Endothelial cell of umbilical vein (primary cell): Measurements from ENCODE around the gene ENKUR.
"Not testable (repeated sequence)": the region's sequence is repeated elsewhere in the genome, so short reads cannot be mapped to it uniquely, and the experiment has no call there.

Experiments
- CTCF ChIP-seq, 2 donors: IDR thresholded peaks; 1 replicate in 1 of 2; 2 replicates in 1 of 2; pipeline ENCODE4 v1.5.1; 2011; ENCODE audit warnings: low read length in 2 of 2, mild to moderate bottlenecking in 2 of 2, moderate library complexity in 2 of 2, control low read depth in 1 of 2, inconsistent platforms in 1 of 2, low read depth in 1 of 2; ENCODE audit not compliant: insufficient read depth in 1 of 2; ENCODE audit errors: extremely low read depth in 1 of 2
- EZH2 ChIP-seq: IDR thresholded peaks from 2 replicates; pipeline ENCODE4 v1.6.1; 2012; ENCODE audit warnings: borderline replicate concordance, low read depth, mild to moderate bottlenecking, moderate library complexity, low read length, inconsistent platforms; ENCODE audit not compliant: severe bottlenecking
- FOS ChIP-seq: IDR thresholded peaks from 2 replicates; pipeline ENCODE4 v1.6.1; 2011; ENCODE audit warnings: mild to moderate bottlenecking, low read length, moderate library complexity, borderline replicate concordance; ENCODE audit not compliant: insufficient read depth
- GATA2 ChIP-seq: IDR thresholded peaks from 2 replicates; pipeline ENCODE4 v1.7.0; 2011; ENCODE audit warnings: low read depth, mild to moderate bottlenecking, moderate library complexity, mixed read lengths, low read length; ENCODE audit not compliant: insufficient read length, insufficient read depth
- JUN ChIP-seq: IDR thresholded peaks from 2 replicates; pipeline ENCODE4 v1.6.1; 2011; ENCODE audit warnings: borderline replicate concordance, low read depth; ENCODE audit not compliant: insufficient read length, insufficient read depth
- MAX ChIP-seq: IDR thresholded peaks from 2 replicates; pipeline ENCODE4 v1.6.1; 2011; ENCODE audit not compliant: insufficient read depth, insufficient read length
- POLR2A ChIP-seq: IDR thresholded peaks from 2 replicates; pipeline ENCODE4 v1.6.1; 2012; ENCODE audit warnings: low read depth, mild to moderate bottlenecking, control low read depth, low read length
- POLR2AphosphoS5 ChIP-seq: IDR thresholded peaks from 2 replicates; pipeline ENCODE4 v1.6.1; 2012; ENCODE audit warnings: low read depth, mild to moderate bottlenecking, control low read depth, low read length, moderate library complexity; ENCODE audit not compliant: insufficient read depth

- TF ChIP-seq EZH2; CTCF (IDR thresholded peaks at IDR 0.05; ENCODE audit: extremely low read depth in 1 of 2, insufficient read depth in 1 of 2, low read depth in 1 of 2, low read length in 2 of 2); POLR2A; JUN; MAX; GATA2; POLR2AphosphoS5; FOS: not testable (repeated sequence)
Observed at GRCh38 chr10:25011591-25011990, 4.4 kb downstream of the ENKUR start.
